H1 (cell line): ENCODE measurements around the gene DNAJC28. TPM values are rescaled to one million over a fixed set of nuclear protein-coding genes. Genes with fewer than 3 reads are reported as not detected.

Experiments used
- BCL11A ChIP-seq, 2 experiments: IDR thresholded peaks; one replicate each; pipeline ENCODE4 v1.6.1; 2011; ENCODE audit warnings: low read depth in 2 of 2, low read length in 2 of 2, mild to moderate bottlenecking in 2 of 2
- CEBPB ChIP-seq: IDR thresholded peaks from 2 replicates; pipeline ENCODE4 v1.6.1; 2012; ENCODE audit warnings: low read depth, low read length
- KDM5A ChIP-seq: fragments of 200-600 bp; IDR thresholded peaks from 2 replicates; pipeline ENCODE4 v1.7.1; 2012; ENCODE audit warnings: mild to moderate bottlenecking, low read length, inconsistent platforms, mixed read lengths
- MAFK ChIP-seq: IDR thresholded peaks from 2 replicates; pipeline ENCODE4 v1.6.1; 2012; ENCODE audit warnings: low read depth, mild to moderate bottlenecking, improper control_type of control experiment, low read length
- TCF12 ChIP-seq: IDR thresholded peaks from 2 replicates; pipeline ENCODE4 v1.6.1; 2011; ENCODE audit warnings: low read depth, mild to moderate bottlenecking, low read length
- polyA plus RNA-seq, 7 experiments: library from polyadenylated mRNA; depleted of rRNA in 3 of 7; stranded (reverse) in 5 of 7; unstranded in 2 of 7; fragments of >200 nt in 5 of 7; fragments of 200-250 nt in 2 of 7; gene quantifications; 1 replicate in 5 of 7; 2 replicates in 1 of 7; 4 replicates in 1 of 7; pipeline versions ENCODE4 v1.2.1 to v1.2.3, GENCODE V29; 2011 to 2013; ENCODE audit warnings: missing spikeins in 2 of 7, mixed read lengths in 2 of 7
- total RNA-seq: library from RNA; stranded (reverse); fragmentation: NEBNext Ultra II Directional; extraction: Animal tissue kit (Norgen Biotek cat#: 25700); gene quantifications from 2 replicates; pipeline ENCODE4 v1.2.1, GENCODE V29; 2021
- TF ChIP-seq, protein P1 (sequence below), 3 experiments: IDR thresholded peaks; 1 replicate in 2 of 3; 2 replicates in 1 of 3; pipeline versions ENCODE4 v1.5.1 to v1.6.1; 2011; ENCODE audit warnings: low read length in 3 of 3, mild to moderate bottlenecking in 3 of 3, inconsistent platforms in 2 of 3, low read depth in 1 of 3, moderate library complexity in 1 of 3; ENCODE audit not compliant: insufficient read depth in 1 of 3; ENCODE audit errors: control extremely low read depth in 1 of 3

Gene DNAJC28
- total and polyA plus RNA-seq, 2 of the 8 experiments (the other 6 are each of a cell fraction or from before 2014, with no cell fraction given), result 0.97 to 4.3 TPM

DNA sequence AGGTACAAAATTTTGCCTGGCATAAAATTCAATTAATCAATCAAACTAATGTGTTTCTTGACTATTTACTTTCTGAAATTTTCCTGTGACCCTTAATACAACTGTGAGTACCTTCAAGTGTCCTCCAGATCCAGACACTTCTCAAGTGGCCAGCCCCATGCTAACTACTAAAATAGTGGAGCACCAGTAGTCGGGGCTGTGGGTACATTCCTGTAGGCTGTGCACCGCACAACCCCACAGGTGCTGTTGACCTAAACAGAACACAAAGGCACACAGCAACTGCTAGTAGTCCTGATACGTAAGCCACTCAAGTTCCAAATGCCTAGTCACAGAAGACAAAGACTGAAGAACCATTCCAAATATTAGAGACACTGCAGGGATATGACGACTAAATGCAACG lies 48.3 kb downstream of the DNAJC28 start (continued):
- TF ChIP-seq, protein P1, sequence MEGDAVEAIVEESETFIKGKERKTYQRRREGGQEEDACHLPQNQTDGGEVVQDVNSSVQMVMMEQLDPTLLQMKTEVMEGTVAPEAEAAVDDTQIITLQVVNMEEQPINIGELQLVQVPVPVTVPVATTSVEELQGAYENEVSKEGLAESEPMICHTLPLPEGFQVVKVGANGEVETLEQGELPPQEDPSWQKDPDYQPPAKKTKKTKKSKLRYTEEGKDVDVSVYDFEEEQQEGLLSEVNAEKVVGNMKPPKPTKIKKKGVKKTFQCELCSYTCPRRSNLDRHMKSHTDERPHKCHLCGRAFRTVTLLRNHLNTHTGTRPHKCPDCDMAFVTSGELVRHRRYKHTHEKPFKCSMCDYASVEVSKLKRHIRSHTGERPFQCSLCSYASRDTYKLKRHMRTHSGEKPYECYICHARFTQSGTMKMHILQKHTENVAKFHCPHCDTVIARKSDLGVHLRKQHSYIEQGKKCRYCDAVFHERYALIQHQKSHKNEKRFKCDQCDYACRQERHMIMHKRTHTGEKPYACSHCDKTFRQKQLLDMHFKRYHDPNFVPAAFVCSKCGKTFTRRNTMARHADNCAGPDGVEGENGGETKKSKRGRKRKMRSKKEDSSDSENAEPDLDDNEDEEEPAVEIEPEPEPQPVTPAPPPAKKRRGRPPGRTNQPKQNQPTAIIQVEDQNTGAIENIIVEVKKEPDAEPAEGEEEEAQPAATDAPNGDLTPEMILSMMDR (IDR thresholded peaks at IDR 0.05; ENCODE audit: control extremely low read depth in 1 of 3, insufficient read depth in 1 of 3, low read depth in 1 of 3, low read length in 3 of 3), result no peak
- TF ChIP-seq MAFK, result no peak
- TF ChIP-seq TCF12, result no peak
- no peak for TF ChIP-seq BCL11A (IDR thresholded peaks at IDR 0.05; ENCODE audit: low read depth in 2 of 2, low read length in 2 of 2)
- TF ChIP-seq CEBPB, result no peak
- TF ChIP-seq KDM5A, result no peak
